Right lobe of liver (tissue), 4 donors: Measurements from ENCODE around the gene PSMD2.

Experiments used
- POLR2A ChIP-seq: fragments of 450-650 bp; IDR thresholded peaks from one replicate; pipeline ENCODE4 v1.6.1; 2017; ENCODE audit warnings: antibody characterized with exemption, mild to moderate bottlenecking
- TF ChIP-seq, protein P1 (sequence below), 4 donors: fragments of 200-600 bp in 3 of 4; fragments of 450-650 bp in 1 of 4; IDR thresholded peaks; one replicate each; pipeline versions ENCODE4 v1.5.1 to v1.8.0; 2016 to 2022; ENCODE audit warnings: antibody characterized with exemption in 4 of 4, mild to moderate bottlenecking in 2 of 4
- donor health status: DM: no; HTN: no; CAD: no.
- donor health status: DM: no; HTN: no; CAD: no.
- donor health status: DM: no; HTN: yes; CAD: no.

DNA sequence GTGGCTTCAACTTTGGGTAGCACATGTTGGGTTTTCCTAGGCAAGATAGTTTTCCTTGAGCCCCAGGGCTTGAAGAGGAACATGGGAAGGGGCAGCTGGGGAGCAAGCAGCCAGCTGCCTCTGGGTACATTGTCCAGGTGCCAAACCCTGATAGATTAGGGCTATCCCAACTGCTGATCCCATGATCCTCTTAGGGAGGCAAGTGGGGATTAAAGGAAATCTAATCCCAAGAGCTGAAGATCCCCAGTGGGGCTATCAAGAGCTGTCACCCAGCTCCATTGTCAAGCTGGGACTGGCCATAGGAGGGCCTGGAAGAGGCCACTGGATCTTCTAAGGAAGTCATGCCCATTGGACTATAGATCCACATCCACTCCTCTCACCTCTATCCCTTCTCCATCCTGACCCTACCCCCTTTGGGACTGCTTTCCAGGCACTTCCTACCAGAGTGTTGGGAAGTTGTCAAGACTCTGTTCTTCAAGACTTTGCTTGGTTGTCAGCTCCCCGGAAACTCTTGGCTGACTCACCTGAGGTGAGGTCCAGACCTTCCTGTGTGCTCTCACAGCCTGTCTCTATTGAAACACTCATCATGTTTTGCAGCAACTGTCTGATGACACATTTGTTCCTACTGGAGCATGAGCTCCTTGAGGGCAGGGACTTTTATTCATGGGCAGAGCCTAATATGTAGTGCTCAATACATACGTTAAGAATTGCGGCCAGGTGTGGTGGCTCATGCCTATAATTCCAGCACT, 43.6 kb upstream of the PSMD2 start:
- TF ChIP-seq, protein P1, sequence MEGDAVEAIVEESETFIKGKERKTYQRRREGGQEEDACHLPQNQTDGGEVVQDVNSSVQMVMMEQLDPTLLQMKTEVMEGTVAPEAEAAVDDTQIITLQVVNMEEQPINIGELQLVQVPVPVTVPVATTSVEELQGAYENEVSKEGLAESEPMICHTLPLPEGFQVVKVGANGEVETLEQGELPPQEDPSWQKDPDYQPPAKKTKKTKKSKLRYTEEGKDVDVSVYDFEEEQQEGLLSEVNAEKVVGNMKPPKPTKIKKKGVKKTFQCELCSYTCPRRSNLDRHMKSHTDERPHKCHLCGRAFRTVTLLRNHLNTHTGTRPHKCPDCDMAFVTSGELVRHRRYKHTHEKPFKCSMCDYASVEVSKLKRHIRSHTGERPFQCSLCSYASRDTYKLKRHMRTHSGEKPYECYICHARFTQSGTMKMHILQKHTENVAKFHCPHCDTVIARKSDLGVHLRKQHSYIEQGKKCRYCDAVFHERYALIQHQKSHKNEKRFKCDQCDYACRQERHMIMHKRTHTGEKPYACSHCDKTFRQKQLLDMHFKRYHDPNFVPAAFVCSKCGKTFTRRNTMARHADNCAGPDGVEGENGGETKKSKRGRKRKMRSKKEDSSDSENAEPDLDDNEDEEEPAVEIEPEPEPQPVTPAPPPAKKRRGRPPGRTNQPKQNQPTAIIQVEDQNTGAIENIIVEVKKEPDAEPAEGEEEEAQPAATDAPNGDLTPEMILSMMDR (IDR thresholded peaks at IDR 0.05), result no peak
- TF ChIP-seq POLR2A, result no peak
